ENCODE data around the gene C19orf38. TPM values are rescaled to one million over a fixed set of nuclear protein-coding genes. Genes with fewer than 3 reads are reported as not detected.

Gene C19orf38
- total and polyA plus RNA-seq, 4 donors = 0.97 to 3.9 (median 1.5) TPM

DNA sequence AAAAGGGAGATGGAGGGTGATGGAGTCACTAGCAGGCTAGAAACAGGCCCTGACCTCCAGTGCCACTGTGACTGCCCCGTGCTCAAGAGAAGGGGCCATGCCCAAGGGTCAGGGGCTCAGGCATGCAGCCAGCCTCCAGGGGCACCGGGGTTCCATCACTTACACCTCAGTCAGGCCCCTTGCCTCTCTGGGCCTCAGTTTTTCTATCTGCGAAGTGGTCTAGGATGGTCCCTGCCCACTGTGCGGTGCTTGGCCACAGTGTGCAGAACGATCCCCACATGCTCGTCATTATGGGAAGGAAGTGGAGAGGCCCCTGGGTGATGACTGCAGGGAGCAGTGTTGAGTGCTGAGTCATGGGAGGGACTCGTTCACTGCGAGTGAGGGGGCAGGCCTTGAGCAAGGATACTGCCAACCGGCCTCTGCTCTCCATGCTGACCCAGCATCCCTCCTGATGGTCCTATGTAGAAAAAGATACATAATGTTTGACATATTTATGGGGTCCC lies 35.3 kb upstream of the C19orf38 start:
- 71% methylated on average over 9 of the region's 9 CpGs for WGBS
- Histone ChIP-seq H3K4me3 (ENCODE audit: low read depth in 1 of 3, low read length in 3 of 3) (no peak overlapping the region), H3K9me3 (ENCODE audit: control insufficient read depth in 4 of 4, low read length in 3 of 4) (no peaks in the 10 kb centered on the region), H3K9ac (ENCODE audit: low read depth in 1 of 2, low read length in 2 of 2) (no peak overlapping the region), H3K36me3 (ENCODE audit: control insufficient read depth in 4 of 4, insufficient read depth in 3 of 4, low read depth in 1 of 4, low read length in 3 of 4) (peaks cover 6 to 50% (median 12%) of the 10 kb centered on the region in 4 donors), H3K27ac (ENCODE audit: low read depth in 1 of 2, low read length in 2 of 2) (no peak overlapping the region), H3K27me3 (ENCODE audit: control insufficient read depth in 4 of 4, insufficient read depth in 4 of 4, low read length in 3 of 4) (no peaks in the 10 kb centered on the region), H3K4me1 (ENCODE audit: control insufficient read depth in 4 of 4, insufficient read depth in 4 of 4, low read length in 3 of 4) (peaks cover 0 to 4% (median 2%) of the 10 kb centered on the region in 4 donors)
- TF ChIP-seq, protein P1, sequence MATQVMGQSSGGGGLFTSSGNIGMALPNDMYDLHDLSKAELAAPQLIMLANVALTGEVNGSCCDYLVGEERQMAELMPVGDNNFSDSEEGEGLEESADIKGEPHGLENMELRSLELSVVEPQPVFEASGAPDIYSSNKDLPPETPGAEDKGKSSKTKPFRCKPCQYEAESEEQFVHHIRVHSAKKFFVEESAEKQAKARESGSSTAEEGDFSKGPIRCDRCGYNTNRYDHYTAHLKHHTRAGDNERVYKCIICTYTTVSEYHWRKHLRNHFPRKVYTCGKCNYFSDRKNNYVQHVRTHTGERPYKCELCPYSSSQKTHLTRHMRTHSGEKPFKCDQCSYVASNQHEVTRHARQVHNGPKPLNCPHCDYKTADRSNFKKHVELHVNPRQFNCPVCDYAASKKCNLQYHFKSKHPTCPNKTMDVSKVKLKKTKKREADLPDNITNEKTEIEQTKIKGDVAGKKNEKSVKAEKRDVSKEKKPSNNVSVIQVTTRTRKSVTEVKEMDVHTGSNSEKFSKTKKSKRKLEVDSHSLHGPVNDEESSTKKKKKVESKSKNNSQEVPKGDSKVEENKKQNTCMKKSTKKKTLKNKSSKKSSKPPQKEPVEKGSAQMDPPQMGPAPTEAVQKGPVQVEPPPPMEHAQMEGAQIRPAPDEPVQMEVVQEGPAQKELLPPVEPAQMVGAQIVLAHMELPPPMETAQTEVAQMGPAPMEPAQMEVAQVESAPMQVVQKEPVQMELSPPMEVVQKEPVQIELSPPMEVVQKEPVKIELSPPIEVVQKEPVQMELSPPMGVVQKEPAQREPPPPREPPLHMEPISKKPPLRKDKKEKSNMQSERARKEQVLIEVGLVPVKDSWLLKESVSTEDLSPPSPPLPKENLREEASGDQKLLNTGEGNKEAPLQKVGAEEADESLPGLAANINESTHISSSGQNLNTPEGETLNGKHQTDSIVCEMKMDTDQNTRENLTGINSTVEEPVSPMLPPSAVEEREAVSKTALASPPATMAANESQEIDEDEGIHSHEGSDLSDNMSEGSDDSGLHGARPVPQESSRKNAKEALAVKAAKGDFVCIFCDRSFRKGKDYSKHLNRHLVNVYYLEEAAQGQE (IDR thresholded peaks at IDR 0.05) = no peak
- TF ChIP-seq HNF4A (conservative IDR thresholded peaks at IDR 0.05) (no peak), HNF4G (IDR thresholded peaks at IDR 0.05) (no peak), RXRA (IDR thresholded peaks at IDR 0.05) (no peak), JUND (IDR thresholded peaks at IDR 0.05) (no peak), GABPA (IDR thresholded peaks at IDR 0.05 in 1 of 2, conservative IDR thresholded peaks at IDR 0.05 in 1 of 2) (no peak), EGR1 (IDR thresholded peaks at IDR 0.05; ENCODE audit: low read depth in 2 of 2) (no peak), YY1 (IDR thresholded peaks at IDR 0.05) (no peak), FOXA2 (IDR thresholded peaks at IDR 0.05) (no peak), RAD21 (IDR thresholded peaks at IDR 0.05) (no peak)
- TF ChIP-seq, protein P2, sequence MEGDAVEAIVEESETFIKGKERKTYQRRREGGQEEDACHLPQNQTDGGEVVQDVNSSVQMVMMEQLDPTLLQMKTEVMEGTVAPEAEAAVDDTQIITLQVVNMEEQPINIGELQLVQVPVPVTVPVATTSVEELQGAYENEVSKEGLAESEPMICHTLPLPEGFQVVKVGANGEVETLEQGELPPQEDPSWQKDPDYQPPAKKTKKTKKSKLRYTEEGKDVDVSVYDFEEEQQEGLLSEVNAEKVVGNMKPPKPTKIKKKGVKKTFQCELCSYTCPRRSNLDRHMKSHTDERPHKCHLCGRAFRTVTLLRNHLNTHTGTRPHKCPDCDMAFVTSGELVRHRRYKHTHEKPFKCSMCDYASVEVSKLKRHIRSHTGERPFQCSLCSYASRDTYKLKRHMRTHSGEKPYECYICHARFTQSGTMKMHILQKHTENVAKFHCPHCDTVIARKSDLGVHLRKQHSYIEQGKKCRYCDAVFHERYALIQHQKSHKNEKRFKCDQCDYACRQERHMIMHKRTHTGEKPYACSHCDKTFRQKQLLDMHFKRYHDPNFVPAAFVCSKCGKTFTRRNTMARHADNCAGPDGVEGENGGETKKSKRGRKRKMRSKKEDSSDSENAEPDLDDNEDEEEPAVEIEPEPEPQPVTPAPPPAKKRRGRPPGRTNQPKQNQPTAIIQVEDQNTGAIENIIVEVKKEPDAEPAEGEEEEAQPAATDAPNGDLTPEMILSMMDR (IDR thresholded peaks at IDR 0.05; ENCODE audit: low read depth, low read length, missing input control) = no peak
- TF ChIP-seq, protein P3, sequence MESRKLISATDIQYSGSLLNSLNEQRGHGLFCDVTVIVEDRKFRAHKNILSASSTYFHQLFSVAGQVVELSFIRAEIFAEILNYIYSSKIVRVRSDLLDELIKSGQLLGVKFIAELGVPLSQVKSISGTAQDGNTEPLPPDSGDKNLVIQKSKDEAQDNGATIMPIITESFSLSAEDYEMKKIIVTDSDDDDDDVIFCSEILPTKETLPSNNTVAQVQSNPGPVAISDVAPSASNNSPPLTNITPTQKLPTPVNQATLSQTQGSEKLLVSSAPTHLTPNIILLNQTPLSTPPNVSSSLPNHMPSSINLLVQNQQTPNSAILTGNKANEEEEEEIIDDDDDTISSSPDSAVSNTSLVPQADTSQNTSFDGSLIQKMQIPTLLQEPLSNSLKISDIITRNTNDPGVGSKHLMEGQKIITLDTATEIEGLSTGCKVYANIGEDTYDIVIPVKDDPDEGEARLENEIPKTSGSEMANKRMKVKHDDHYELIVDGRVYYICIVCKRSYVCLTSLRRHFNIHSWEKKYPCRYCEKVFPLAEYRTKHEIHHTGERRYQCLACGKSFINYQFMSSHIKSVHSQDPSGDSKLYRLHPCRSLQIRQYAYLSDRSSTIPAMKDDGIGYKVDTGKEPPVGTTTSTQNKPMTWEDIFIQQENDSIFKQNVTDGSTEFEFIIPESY (IDR thresholded peaks at IDR 0.05) = no peak
- peak; percentile 72 for DNase-seq (ENCODE audit: low spot score)

DNA sequence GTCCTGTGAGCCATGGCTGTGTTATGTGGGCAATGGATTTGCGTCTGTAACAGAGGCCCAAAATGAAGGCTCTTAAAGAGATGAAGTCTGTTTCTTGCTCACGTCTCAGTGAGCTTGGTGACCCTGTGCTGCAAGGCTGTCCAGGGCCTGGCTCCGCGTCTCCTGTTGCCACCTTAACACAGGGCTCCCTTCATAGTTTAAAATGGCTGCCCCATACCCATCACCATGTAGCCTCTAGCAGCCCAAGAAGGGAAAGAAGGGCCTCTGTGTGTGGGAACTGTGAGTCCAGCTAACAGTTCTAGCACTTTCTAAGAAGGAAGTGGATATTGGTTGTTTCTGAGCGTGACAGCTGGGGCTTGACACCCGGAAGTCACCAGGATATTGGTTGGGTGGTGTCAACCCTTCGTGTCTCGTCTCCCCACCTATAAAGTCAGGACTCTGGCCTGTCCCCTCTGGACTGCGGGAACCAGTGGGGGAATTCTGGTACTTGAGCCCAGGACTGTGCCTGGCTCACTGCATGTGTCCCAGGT lies 33.1 kb upstream of the C19orf38 start:
- no peaks in the 10 kb centered on the region for H3K27me3 ChIP-seq (ENCODE audit: control insufficient read depth in 4 of 4, insufficient read depth in 4 of 4, low read length in 3 of 4)
- H3K36me3 ChIP-seq (ENCODE audit: control insufficient read depth in 4 of 4, insufficient read depth in 3 of 4, low read depth in 1 of 4, low read length in 3 of 4) = peaks cover 6 to 37% (median 9%) of the 10 kb centered on the region in 4 donors
- 89% methylated on average over 9 of the region's 9 CpGs for WGBS
- H3K4me3 ChIP-seq (ENCODE audit: low read depth in 1 of 3, low read length in 3 of 3) = no peak overlapping the region
- peaks cover 0 to 4% (median 2%) of the 10 kb centered on the region in 4 donors for H3K4me1 ChIP-seq (ENCODE audit: control insufficient read depth in 4 of 4, insufficient read depth in 4 of 4, low read length in 3 of 4)
- no peak for DNase-seq (ENCODE audit: low spot score)
- TF ChIP-seq RXRA (IDR thresholded peaks at IDR 0.05) = no peak
- no peak for TF ChIP-seq FOXA1 (IDR thresholded peaks at IDR 0.05)
- no peak for TF ChIP-seq JUND (IDR thresholded peaks at IDR 0.05)
- TF ChIP-seq, protein P2 (IDR thresholded peaks at IDR 0.05; ENCODE audit: low read depth, low read length, missing input control) = no peak
- H3K9ac ChIP-seq (ENCODE audit: low read depth in 1 of 2, low read length in 2 of 2) = no peak overlapping the region
- no peak overlapping the region for H3K27ac ChIP-seq (ENCODE audit: low read depth in 1 of 2, low read length in 2 of 2)
- H3K9me3 ChIP-seq (ENCODE audit: control insufficient read depth in 4 of 4, low read length in 3 of 4) = no peaks in the 10 kb centered on the region
